Kidney tubule cell (primary cell): ENCODE data around the gene PCSK2.

Experiments
- DNase-seq: peaks from one replicate; pipeline ENCODE4 v3.0.0-alpha.2; 2018; ENCODE audit warnings: low spot score

Gene PCSK2

GRCh38 chr20:17505636-17506517, 279.0 kb downstream of the PCSK2 start:
- DNase-seq: no peak

DNA sequence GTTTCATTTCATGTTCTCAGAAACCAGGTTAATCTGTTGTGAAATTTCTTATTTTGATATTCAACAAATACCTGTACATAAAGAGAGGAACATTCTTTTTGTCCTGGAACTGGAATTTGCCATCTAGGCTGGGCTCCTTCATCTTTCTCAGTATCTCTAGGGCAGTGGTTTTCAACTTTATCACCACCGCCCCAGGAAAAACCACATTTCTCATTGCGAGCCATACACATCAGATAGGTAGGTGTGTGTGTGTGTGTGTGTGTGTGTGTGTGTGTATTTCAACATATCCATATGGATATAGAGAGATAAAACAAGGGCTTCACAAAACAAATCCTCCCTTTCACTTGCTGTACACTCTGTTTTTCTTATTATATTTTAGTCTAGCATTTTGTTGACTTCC, 280.2 kb downstream of the PCSK2 start:
- DNase-seq: no peak

- DNase-seq: no peak
Measured at GRCh38 chr20:17507531-17507930, 280.7 kb downstream of the PCSK2 start.

DNA sequence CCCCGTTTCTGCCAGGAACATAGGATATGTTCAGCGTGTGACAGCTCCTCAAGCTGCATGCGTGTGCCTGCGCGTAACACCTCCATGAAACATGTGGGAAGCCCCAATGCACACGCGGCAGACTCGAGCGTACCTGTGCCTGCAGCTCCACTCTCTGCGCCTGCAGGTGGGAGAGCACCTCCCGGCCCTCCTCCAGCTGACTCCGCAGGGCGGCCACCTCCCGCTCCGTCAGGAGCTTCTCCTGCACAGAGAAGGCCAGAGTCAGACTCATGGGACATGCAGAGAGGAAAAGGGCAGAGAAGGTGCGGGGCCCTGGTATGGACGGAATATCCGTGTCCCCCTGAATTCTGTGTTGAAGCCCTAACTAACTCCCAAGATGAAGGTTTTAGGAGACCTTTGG, 281.9 kb downstream of the PCSK2 start:
- no peak for DNase-seq

GRCh38 chr20:17510548-17510947, 283.7 kb downstream of the PCSK2 start:
- no peak for DNase-seq

GRCh38 chr20:17511401-17511800, 284.6 kb downstream of the PCSK2 start:
- DNase-seq: no peak

- no peak for DNase-seq
Measured at GRCh38 chr20:17513939-17514338, 287.1 kb downstream of the PCSK2 start.

DNA sequence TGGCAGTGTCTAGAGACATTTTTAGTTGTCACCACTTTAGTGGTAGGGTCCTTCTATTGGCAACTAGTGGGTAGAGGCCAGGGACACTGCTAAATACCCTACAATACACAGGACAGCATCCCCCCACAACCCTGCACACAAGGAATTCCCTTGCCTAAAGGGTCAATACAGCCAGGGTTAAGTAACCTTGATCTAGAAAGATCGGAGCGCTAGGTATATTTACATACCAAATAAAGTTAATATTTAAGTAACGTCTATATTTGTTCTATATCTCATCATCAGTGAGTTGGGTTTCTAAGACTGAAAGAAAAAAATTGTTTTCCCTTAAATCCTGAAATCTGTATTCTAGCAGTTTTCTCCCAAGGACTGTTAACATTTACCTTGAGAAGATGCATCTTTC, 288.2 kb downstream of the PCSK2 start:
- no peak for DNase-seq

DNA sequence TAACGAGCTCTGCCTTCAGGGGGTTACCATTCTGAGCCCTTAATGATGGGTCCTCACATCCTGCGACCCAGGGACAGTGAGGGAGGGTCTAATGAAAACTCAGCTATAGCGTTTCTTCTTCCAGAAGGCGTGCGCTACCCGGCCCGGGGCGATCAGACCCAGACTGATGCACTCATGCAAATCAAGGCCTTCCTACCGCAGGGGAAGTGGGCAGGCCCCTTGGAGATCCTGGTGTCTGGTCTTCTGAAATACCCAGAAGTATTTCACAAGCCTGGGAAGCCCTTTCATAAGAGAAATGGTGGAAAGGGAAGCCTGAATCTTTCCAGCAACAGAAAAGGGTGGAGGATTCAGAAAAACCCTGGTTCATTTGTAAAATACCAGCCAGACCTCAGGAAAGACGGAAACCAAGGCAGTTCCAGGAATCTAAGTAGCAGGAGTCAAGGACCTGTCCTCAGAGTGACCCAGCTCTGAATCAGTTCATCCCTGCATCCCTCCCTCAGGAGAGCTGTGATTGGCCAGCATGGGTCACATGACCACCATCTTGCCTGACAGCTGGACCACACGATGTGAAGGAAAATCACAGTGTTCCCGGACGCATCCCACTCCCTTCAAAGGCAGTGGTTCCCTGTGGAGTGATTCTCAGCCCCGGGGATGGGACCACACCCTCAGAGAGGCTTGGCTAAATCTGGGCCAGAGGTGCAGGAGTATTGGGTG, 291.7 kb downstream of the PCSK2 start:
- DNase-seq: no peak

GRCh38 chr20:17519606-17520285, 292.9 kb downstream of the PCSK2 start:
- DNase-seq: no peak

GRCh38 chr20:17520583-17520982, 293.7 kb downstream of the PCSK2 start:
- DNase-seq: no peak

DNA sequence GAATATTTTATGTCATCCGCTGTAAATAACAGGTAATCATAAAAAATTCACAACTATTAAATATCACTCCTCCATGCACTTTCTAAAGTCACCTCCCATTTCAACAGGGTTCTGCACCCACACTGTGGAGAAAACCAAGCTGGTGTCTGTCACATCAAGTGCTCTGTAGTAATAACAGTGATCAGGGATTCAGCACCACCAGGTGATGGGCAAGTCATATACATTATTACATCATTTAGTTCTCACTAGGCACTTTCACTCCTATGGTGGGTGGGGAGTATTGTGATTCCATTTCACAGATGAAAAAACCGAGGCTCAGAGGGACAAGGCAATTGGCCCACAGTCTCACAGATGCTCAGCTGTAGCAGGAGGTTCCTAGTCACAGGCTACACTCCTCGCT, 295.7 kb downstream of the PCSK2 start:
- DNase-seq: no peak

DNA sequence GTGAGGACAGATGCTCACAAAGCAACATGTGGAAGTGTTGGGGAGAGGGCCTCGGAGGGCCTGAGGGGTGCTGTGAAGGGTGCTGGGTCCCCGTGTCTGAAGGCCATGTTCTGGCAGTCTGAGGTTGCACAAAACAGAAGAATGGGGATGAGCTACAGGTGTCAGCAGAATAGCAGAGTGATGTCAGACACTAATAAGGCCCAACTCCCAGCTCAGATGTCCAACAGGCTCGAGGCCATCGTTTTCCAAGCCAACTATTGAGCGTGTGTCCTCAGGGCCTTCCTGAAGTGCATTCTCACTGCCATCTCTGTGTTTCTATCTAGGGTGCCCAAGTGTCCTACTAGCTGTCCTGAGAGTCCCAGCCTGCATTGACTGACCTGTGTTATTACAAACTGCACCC, 296.5 kb downstream of the PCSK2 start:
- DNase-seq: no peak

DNA sequence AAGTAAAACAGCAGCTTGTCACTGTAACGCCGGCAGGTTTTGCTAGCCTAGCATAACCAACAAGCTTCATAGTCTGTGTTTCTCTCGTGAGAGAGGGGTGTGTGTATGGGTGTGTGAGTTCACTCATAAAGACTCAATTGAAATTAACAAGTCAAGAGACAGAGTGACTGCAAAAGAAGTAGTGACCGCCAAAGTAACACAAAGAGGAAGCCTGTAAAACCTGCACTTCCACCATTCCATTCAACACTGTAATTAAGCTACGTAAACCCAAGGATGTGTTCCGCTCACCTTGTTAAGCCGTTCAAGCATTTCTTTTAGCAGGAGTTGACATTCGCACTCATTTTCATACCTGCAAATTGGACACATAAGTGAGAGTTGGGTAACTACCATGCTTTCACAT, 297.7 kb downstream of the PCSK2 start:
- DNase-seq: no peak

DNA sequence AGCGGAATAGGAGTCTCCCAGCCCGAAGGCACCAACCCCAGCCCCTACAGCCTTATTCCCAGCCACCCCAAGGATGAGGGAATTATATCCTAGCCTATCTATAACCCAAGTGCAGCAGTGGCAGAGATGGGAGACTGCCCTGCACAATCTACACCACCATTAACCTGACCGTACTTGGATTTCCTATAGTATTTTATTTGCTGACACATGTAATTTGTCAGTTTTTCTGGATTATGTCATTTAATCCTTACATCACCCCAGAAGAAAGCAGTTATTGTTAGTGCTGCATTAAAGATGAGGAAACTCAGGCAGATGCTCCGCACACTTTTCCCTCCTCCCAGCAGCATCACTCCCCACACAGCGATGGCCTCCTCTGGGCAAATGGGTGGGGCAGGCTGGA, 298.3 kb downstream of the PCSK2 start:
- no peak for DNase-seq

DNA sequence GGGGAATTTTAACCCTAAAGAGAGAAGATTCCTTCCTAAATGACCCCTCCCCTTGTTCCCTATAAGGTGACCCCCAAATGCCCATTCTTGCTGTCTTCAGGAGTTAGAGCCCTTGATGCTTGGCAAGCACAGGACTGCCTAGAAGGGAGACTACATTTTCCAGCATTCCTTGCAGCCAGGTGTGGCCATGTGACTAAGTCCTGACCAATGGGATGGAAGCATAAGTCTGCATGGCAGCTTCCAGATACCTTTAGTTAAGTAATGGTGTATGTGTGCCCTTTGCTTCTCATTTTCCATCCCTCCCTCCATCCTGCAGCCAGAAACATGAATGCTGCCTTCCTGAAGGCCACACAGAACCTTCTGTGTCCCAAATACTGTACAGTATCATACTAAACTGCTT, 298.8 kb downstream of the PCSK2 start:
- peak; percentile 64 for DNase-seq

DNA sequence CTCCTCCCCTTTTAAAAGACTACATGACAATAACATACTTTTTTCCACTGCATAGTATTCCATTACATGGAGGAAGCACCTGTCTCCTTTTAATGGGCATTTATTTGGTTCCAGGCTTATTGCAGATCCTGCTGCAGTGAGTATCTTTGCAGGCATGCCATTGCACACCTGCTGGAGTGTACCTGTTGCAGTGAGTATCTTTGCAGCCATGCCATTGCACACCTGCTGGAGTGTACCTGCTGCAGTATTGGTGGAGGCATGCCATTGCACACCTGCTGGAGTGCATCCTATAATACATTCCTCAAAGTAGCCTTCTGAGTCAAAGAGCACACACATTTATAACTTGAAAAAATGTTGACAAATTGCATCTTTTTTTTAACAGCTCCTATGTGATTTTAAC, 302.7 kb downstream of the PCSK2 start:
- no peak for DNase-seq

- DNase-seq: no peak
Measured at GRCh38 chr20:17530153-17530552, 303.3 kb downstream of the PCSK2 start.

GRCh38 chr20:17530716-17531664, 304.1 kb downstream of the PCSK2 start, which contains the start of gene BFSP1:
Gene BFSP1 (minus strand): TSS chr20:17531379. CDS start chr20:17531329, 50 bp downstream.
- peak; percentile 64 for DNase-seq

DNA sequence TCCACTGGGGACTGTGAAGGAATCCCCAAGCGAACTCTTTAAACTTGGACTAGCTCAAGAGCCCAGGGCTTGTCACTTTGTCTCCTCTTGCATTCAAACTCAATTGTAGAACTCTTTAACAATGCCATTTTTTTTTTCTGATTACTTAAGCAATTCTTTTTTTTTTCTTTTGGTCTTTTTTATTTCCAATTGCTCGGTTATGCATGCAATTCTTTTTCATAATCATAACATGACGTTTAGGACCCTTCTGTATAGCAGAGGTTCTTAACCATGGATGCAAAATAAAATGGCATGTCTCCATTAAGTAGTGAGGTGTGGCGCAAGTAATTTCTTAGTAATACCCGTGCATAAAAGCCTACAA, 304.8 kb downstream of the PCSK2 start:
- DNase-seq: no peak

- peak; percentile 57 for DNase-seq
Measured at GRCh38 chr20:17533396-17533795, 306.6 kb downstream of the PCSK2 start.

DNA sequence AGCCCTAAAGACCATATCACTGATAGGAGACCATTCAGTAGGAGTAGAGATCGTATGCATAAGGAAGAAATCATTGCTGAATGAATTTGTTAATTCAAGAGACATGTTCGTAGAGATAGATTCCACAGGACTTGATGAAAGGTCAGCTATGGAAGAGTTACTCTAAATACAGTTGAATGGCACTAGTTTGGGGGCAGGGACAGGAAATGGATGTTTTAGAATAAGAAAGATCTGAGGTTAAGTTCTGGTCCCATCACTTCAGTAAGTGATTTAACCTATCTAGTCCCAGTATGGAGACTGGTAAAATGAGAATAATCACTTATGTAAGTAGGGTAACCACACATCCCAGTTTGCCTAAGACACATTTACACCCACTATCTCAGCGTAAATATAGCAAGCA, 307.2 kb downstream of the PCSK2 start:
- DNase-seq: no peak
